M059J (cell line): ENCODE results near the gene CXCL6. TPM values are rescaled to one million over a fixed set of nuclear protein-coding genes. Genes with fewer than 3 reads are reported as not detected.

Experiments used
- DNase-seq: peaks from one replicate; pipeline ENCODE4 v3.0.0-alpha.2; 2012; ENCODE audit warnings: low read depth
- total RNA-seq: library from RNA; depleted of rRNA; stranded (reverse); fragments of >200 nt; shearing (Covaris generic); gene quantifications from 2 replicates; pipeline ENCODE4 v1.2.3, GENCODE V29; 2014

The CXCL6 gene
- total RNA-seq, 1 experiment from 2014 or later, result 0.15 TPM

- DNase-seq, result no peak
These were observed 6.2 kb downstream of the CXCL6 start for GRCh38 chr4:73842696-73843095.

GRCh38 chr4:73843369-73843768 is 6.9 kb downstream of the CXCL6 start:
- DNase-seq, result peak; percentile 41

- peak; percentile 68 for DNase-seq
These were observed 7.9 kb downstream of the CXCL6 start for GRCh38 chr4:73844345-73844744.

- DNase-seq, result no peak
These were observed 8.3 kb downstream of the CXCL6 start for GRCh38 chr4:73844806-73845205.

- DNase-seq, result no peak
These were observed 11.2 kb downstream of the CXCL6 start for GRCh38 chr4:73847526-73848182.

GRCh38 chr4:73848183-73848777 is 11.8 kb downstream of the CXCL6 start:
- DNase-seq, result no peak

GRCh38 chr4:73850261-73850970 is 13.9 kb downstream of the CXCL6 start:
- DNase-seq, result no peak

GRCh38 chr4:73851293-73851692 is 14.8 kb downstream of the CXCL6 start:
- no peak for DNase-seq

- DNase-seq, result no peak
These were observed 16.3 kb downstream of the CXCL6 start for GRCh38 chr4:73852771-73853170.

GRCh38 chr4:73853246-73853704 is 16.8 kb downstream of the CXCL6 start, which contains the start of gene PF4V1:
PF4V1 (plus strand) TSS chr4:73853296; CDS start chr4:73853363, 67 bp downstream.
- no peak for DNase-seq

- DNase-seq, result no peak
These were observed 17.4 kb downstream of the CXCL6 start for GRCh38 chr4:73853718-73854473.

GRCh38 chr4:73855406-73855805 is 18.9 kb downstream of the CXCL6 start:
- no peak for DNase-seq

- peak; percentile 67 for DNase-seq
These were observed 20.0 kb downstream of the CXCL6 start for GRCh38 chr4:73856518-73856917.

GRCh38 chr4:73859614-73860088 is 23.2 kb downstream of the CXCL6 start:
- peak; percentile 88 for DNase-seq

- no peak for DNase-seq
These were observed 23.7 kb downstream of the CXCL6 start for GRCh38 chr4:73860181-73860580.

GRCh38 chr4:73860917-73861316 is 24.4 kb downstream of the CXCL6 start:
- DNase-seq, result no peak

GRCh38 chr4:73862322-73862721 is 25.8 kb downstream of the CXCL6 start:
- no peak for DNase-seq

GRCh38 chr4:73864365-73864764 is 27.9 kb downstream of the CXCL6 start:
- peak; percentile 34 for DNase-seq

GRCh38 chr4:73864961-73865360 is 28.5 kb downstream of the CXCL6 start:
- DNase-seq, result no peak

- no peak for DNase-seq
These were observed 29.1 kb downstream of the CXCL6 start for GRCh38 chr4:73865431-73866096.

GRCh38 chr4:73866246-73866645 is 29.8 kb downstream of the CXCL6 start:
- no peak for DNase-seq
